Right atrium auricular region (tissue), 2 donors: ENCODE results near the gene ISCU. TPM values are rescaled to one million over a fixed set of nuclear protein-coding genes. Genes with fewer than 3 reads are reported as not detected.

Experiments used
- total RNA-seq, 2 donors: library from RNA; depleted of rRNA; stranded (reverse); fragments of >200 nt; gene quantifications; one replicate each; pipeline ENCODE4 v1.1.0, GENCODE V29; 2016

The ISCU gene
- total RNA-seq, 2 donors from 2014 or later: 421 to 433 TPM

Other genes starting within 250 kb of the ISCU start
- 10 to 100 TPM in 1 of 2 donors, 1 to 10 TPM in 1; 6.2 to 11.0 TPM for gene CMKLR1, start 223.3 kb upstream of the ISCU start, total RNA-seq
- 1 to 10 TPM; 2.6 to 7.5 TPM for gene FICD, start 47.3 kb upstream of the ISCU start, total RNA-seq
- gene SART3, start 1.4 kb upstream of the ISCU start, total RNA-seq: 10 to 100 TPM; 33.4 to 44.4 TPM
- 1 to 10 TPM; 1.8 to 5.5 TPM for gene TMEM119, start 35.5 kb downstream of the ISCU start, total RNA-seq
- gene SELPLG, start 71.3 kb downstream of the ISCU start, total RNA-seq: 1 to 10 TPM; 3.7 to 7.7 TPM
- 10 to 100 TPM; 59.6 to 70.7 TPM for gene CORO1C, start 168.9 kb downstream of the ISCU start, total RNA-seq